ENCODE results near the gene GRB10.

The GRB10 gene

GRCh38 chr7:50696810-50697582, 85.7 kb downstream of the GRB10 start:
- no peak for DNase-seq
- Mint-ChIP-seq H3K27me3 (ENCODE audit: low read depth, poor library complexity) (no peaks in the 10 kb centered on the region), H3K9me3 (no peaks in the 10 kb centered on the region), H3K4me3 (no peak overlapping the region), H3K36me3 (ENCODE audit: low read depth) (peaks cover 22% of the 10 kb centered on the region), H3K4me1 (peaks cover 29% of the 10 kb centered on the region), H3K27ac (peak overlapping the region; percentile 79)
- TF ChIP-seq, protein P1, sequence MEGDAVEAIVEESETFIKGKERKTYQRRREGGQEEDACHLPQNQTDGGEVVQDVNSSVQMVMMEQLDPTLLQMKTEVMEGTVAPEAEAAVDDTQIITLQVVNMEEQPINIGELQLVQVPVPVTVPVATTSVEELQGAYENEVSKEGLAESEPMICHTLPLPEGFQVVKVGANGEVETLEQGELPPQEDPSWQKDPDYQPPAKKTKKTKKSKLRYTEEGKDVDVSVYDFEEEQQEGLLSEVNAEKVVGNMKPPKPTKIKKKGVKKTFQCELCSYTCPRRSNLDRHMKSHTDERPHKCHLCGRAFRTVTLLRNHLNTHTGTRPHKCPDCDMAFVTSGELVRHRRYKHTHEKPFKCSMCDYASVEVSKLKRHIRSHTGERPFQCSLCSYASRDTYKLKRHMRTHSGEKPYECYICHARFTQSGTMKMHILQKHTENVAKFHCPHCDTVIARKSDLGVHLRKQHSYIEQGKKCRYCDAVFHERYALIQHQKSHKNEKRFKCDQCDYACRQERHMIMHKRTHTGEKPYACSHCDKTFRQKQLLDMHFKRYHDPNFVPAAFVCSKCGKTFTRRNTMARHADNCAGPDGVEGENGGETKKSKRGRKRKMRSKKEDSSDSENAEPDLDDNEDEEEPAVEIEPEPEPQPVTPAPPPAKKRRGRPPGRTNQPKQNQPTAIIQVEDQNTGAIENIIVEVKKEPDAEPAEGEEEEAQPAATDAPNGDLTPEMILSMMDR (IDR thresholded peaks at IDR 0.05): no peak

- Mint-ChIP-seq H3K27ac (peak overlapping the region; percentile 20), H3K27me3 (ENCODE audit: low read depth, poor library complexity) (no peaks in the 10 kb centered on the region), H3K4me1 (peaks cover 29% of the 10 kb centered on the region), H3K9me3 (no peaks in the 10 kb centered on the region), H3K36me3 (ENCODE audit: low read depth) (peaks cover 4% of the 10 kb centered on the region), H3K4me3 (no peak overlapping the region)
- TF ChIP-seq, protein P1 (IDR thresholded peaks at IDR 0.05): no peak
- DNase-seq: no peak
Observed at GRCh38 chr7:50695026-50695425, 87.7 kb downstream of the GRB10 start.

DNA sequence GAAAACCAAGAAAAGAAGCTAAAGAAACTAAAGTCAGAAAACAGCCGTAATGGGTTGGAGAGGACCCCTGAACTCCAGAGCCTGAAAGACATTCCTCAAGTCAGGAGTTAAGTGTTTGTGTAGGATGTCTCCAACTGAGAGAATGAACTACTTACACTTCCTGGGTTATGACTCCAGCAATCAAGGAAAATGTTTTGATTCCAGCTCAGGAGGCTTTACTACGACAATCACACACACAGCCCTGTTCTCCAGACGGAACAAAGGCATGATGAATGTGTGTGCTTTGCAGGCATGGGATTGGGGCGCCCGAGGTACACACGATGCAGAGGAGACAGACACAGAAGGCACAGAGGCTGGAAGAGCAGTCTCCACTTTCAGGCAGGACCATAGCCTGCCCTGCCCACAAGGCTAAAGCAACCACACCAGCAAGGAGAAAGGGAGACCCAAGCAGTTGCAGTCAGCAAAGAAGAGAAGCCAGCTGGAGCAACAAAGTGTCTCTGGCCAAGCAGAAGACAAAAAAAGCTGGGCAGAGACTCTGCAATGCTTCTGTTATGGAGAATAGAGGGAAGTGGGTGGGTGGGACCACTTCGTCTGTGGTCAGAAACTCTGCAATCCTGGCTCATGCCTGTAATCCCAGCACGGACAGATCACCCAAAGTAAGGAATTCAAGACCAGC, 89.1 kb downstream of the GRB10 start:
- DNase-seq: no peak
- H3K36me3 Mint-ChIP-seq (ENCODE audit: low read depth): peaks cover 4% of the 10 kb centered on the region
- H3K27me3 Mint-ChIP-seq (ENCODE audit: low read depth, poor library complexity): no peaks in the 10 kb centered on the region
- no peaks in the 10 kb centered on the region for H3K9me3 Mint-ChIP-seq
- TF ChIP-seq, protein P1 (IDR thresholded peaks at IDR 0.05): no peak
- H3K27ac Mint-ChIP-seq: peak overlapping the region; percentile 66
- H3K4me1 Mint-ChIP-seq: peaks cover 29% of the 10 kb centered on the region
- H3K4me3 Mint-ChIP-seq: no peak overlapping the region

GRCh38 chr7:50690541-50691011, 92.1 kb downstream of the GRB10 start:
- Mint-ChIP-seq H3K9me3 (no peaks in the 10 kb centered on the region), H3K4me1 (peaks cover 28% of the 10 kb centered on the region), H3K27me3 (ENCODE audit: low read depth, poor library complexity) (no peaks in the 10 kb centered on the region), H3K27ac (no peak overlapping the region), H3K36me3 (ENCODE audit: low read depth) (peaks cover 8% of the 10 kb centered on the region), H3K4me3 (no peak overlapping the region)
- TF ChIP-seq, protein P1 (IDR thresholded peaks at IDR 0.05): no peak
- DNase-seq: no peak

GRCh38 chr7:50688226-50688590, 94.5 kb downstream of the GRB10 start:
- peaks cover 8% of the 10 kb centered on the region for H3K4me1 Mint-ChIP-seq
- H3K36me3 Mint-ChIP-seq (ENCODE audit: low read depth): peaks cover 18% of the 10 kb centered on the region
- TF ChIP-seq, protein P1 (IDR thresholded peaks at IDR 0.05): no peak
- peak overlapping the region; percentile 37 for H3K27ac Mint-ChIP-seq
- H3K9me3 Mint-ChIP-seq: no peaks in the 10 kb centered on the region
- H3K4me3 Mint-ChIP-seq: no peak overlapping the region
- no peak for DNase-seq
- H3K27me3 Mint-ChIP-seq (ENCODE audit: low read depth, poor library complexity): no peaks in the 10 kb centered on the region

Data from nephron progenitor cell (in vitro differentiated cells).